SK-N-SH (cell line): ENCODE results near the gene NFIA. TPM values are rescaled to one million over a fixed set of nuclear protein-coding genes. Genes with fewer than 3 reads are reported as not detected.

Source experiments
- CTCF ChIA-PET: fragments of 300-600, 350-600 bp; formaldehyde crosslinking; extraction: SDS; loops from one replicate; lab custom pipeline; 2021; lab: Yijun Ruan, JAX
- POLR2A ChIA-PET: fragments of 350-600 bp; sonication (Branson Sonifier 250); formaldehyde crosslinking; extraction: SDS; loops from one replicate; lab custom pipeline; 2020; ENCODE audit warnings: antibody characterized with exemption, inconsistent platforms; lab: Yijun Ruan, JAX
- DNase-seq: peaks from one replicate; pipeline ENCODE4 v3.0.0; 2012
- H2AFZ ChIP-seq: fragments of 200-600 bp; sonication (generic); 2 replicates; pipeline ENCODE4 v1.8.1; 2016; ENCODE audit warnings: antibody characterized with exemption, mild to moderate bottlenecking, low read depth
- H3F3A ChIP-seq: fragments of 200-600 bp; sonication (generic); replicated peaks from 2 replicates; pipeline ENCODE3; 2016; ENCODE audit warnings: antibody characterized with exemption, mild to moderate bottlenecking; ENCODE audit not compliant: insufficient read depth
- H3K27ac ChIP-seq, 2 experiments: fragments of 200-500 bp in 1 of 2; fragments of 200-600 bp in 1 of 2; sonication (Bioruptor generic) in 1 of 2; sonication (generic), shearing (Covaris generic) in 1 of 2; 2 replicates each; pipeline versions ENCODE4 v1.5.1 to v1.6.1; 2014 to 2016; ENCODE audit warnings: low read depth in 2 of 2, inconsistent platforms in 1 of 2, low read length in 1 of 2, mild to moderate bottlenecking in 1 of 2, mixed read lengths in 1 of 2
- H3K27me3 ChIP-seq: fragments of 200-600 bp; sonication (generic), shearing (Covaris generic); 2 replicates; pipeline ENCODE4 v1.6.1; 2016; ENCODE audit warnings: mixed run types; ENCODE audit not compliant: insufficient read depth
- H3K36me3 ChIP-seq, 2 experiments: fragments of 200-500 bp in 1 of 2; fragments of 200-600 bp in 1 of 2; sonication (Bioruptor generic) in 1 of 2; sonication (generic) in 1 of 2; replicated peaks in 1 of 2; 2 replicates each; pipeline versions ENCODE3 to v1.5.1; 2014 to 2016; ENCODE audit warnings: low read length in 1 of 2, mild to moderate bottlenecking in 1 of 2; ENCODE audit not compliant: insufficient read depth in 2 of 2, control insufficient read depth in 1 of 2
- H3K4me1 ChIP-seq, 2 experiments: fragments of 200-500 bp in 1 of 2; fragments of 200-600 bp in 1 of 2; sonication (Bioruptor generic) in 1 of 2; sonication (generic), shearing (Covaris generic) in 1 of 2; 2 replicates each; pipeline versions ENCODE4 v1.5.1 to v1.6.1; 2014 to 2016; ENCODE audit warnings: low read depth in 1 of 2, low read length in 1 of 2, mixed run types in 1 of 2; ENCODE audit not compliant: insufficient read depth in 2 of 2, control insufficient read depth in 1 of 2
- H3K4me2 ChIP-seq: fragments of 200-600 bp; sonication (generic), shearing (Covaris generic); 2 replicates; pipeline ENCODE4 v1.6.1; 2017; ENCODE audit warnings: mixed run types
- H3K4me3 ChIP-seq, 2 experiments: fragments of 200-500 bp in 1 of 2; fragments of 200-600 bp in 1 of 2; sonication (Bioruptor generic) in 1 of 2; sonication (generic), shearing (Covaris generic) in 1 of 2; 2 replicates each; pipeline versions ENCODE4 v1.5.1 to v1.8.1; 2014 to 2016; ENCODE audit warnings: low read depth in 2 of 2, inconsistent platforms in 1 of 2, low read length in 1 of 2, mild to moderate bottlenecking in 1 of 2, mixed read lengths in 1 of 2, moderate library complexity in 1 of 2
- H3K79me2 ChIP-seq: fragments of 200-600 bp; sonication (generic); 2 replicates; pipeline ENCODE4 v1.8.1; 2017; ENCODE audit warnings: mild to moderate bottlenecking; ENCODE audit not compliant: insufficient read depth
- H3K9ac ChIP-seq: fragments of 200-600 bp; sonication (generic); 2 replicates; pipeline ENCODE4 v1.6.1; 2017; ENCODE audit warnings: mixed run types
- H3K9me2 ChIP-seq: fragments of 200-600 bp; sonication (generic); 2 replicates; pipeline ENCODE4 v1.6.1; 2017; ENCODE audit warnings: mixed run types
- H3K9me3 ChIP-seq: fragments of 200-600 bp; sonication (generic); 2 replicates; pipeline ENCODE4 v1.6.1; 2017; ENCODE audit warnings: mixed run types, mild to moderate bottlenecking, moderate library complexity
- H4K20me1 ChIP-seq: fragments of 200-600 bp; sonication (generic); 2 replicates; pipeline ENCODE4 v1.6.1; 2017; ENCODE audit warnings: mild to moderate bottlenecking, mixed run types; ENCODE audit not compliant: insufficient read depth
- EP300 ChIP-seq, 2 experiments: IDR thresholded peaks; 2 replicates each; pipeline versions ENCODE4 v1.4.0 to v1.6.1; 2012; ENCODE audit warnings: borderline replicate concordance in 1 of 2, low read depth in 1 of 2, low read length in 1 of 2
- FOXM1 ChIP-seq: IDR thresholded peaks from 2 replicates; pipeline ENCODE4 v1.4.0; 2012; ENCODE audit warnings: low read depth, mild to moderate bottlenecking
- GABPA ChIP-seq: IDR thresholded peaks from 2 replicates; pipeline ENCODE4 v1.4.0; 2012; ENCODE audit warnings: low read depth, mild to moderate bottlenecking
- MXI1 ChIP-seq: IDR thresholded peaks from 2 replicates; pipeline ENCODE4 v1.6.1; 2012; ENCODE audit warnings: mild to moderate bottlenecking, low read depth, low read length, improper control_type of control experiment
- NFIC ChIP-seq: IDR thresholded peaks from 2 replicates; pipeline ENCODE4 v1.4.0; 2012; ENCODE audit warnings: borderline replicate concordance
- NRF1 ChIP-seq: IDR thresholded peaks from 2 replicates; pipeline ENCODE4 v1.6.1; 2012; ENCODE audit warnings: low read depth, mild to moderate bottlenecking, low read length
- SIN3A ChIP-seq: IDR thresholded peaks from 2 replicates; pipeline ENCODE4 v1.6.1; 2012; ENCODE audit warnings: low read depth, mild to moderate bottlenecking, low read length, moderate library complexity, borderline replicate concordance
- SMC3 ChIP-seq: IDR thresholded peaks from 2 replicates; pipeline ENCODE4 v1.6.1; 2012; ENCODE audit warnings: low read depth, low read length, improper control_type of control experiment
- USF2 ChIP-seq: fragments of 150-350 bp; IDR thresholded peaks from 2 replicates; pipeline ENCODE4 v1.6.1; 2017; ENCODE audit warnings: antibody characterized with exemption, low read length, low read depth, borderline replicate concordance
- YY1 ChIP-seq: IDR thresholded peaks from 2 replicates; pipeline ENCODE4 v1.4.0; 2012; ENCODE audit warnings: low read depth, mild to moderate bottlenecking
- WGBS: methylation state at CpG from one replicate; pipeline ENCODE4 v1.1.6; 2017; ENCODE audit warnings: low lambda C conversion rate; 5-methylcytosine and 5-hydroxymethylcytosine counted together
- polyA plus RNA-seq, 3 experiments: library from polyadenylated mRNA; depleted of rRNA; stranded (reverse); fragments of >200 nt; gene quantifications; 2 replicates each; pipeline ENCODE4 v1.2.3, GENCODE V29; 2012
- TF ChIP-seq, protein P1 (sequence below): fragments of 200-600 bp; sonication (generic); IDR thresholded peaks from 2 replicates; pipeline ENCODE4 v1.6.1; 2017; ENCODE audit warnings: antibody characterized with exemption, mild to moderate bottlenecking, moderate library complexity

Gene NFIA
- polyA plus RNA-seq, 1 of the 3 experiments (the other 2 are of a cell fraction) = 3.3 TPM

DNA sequence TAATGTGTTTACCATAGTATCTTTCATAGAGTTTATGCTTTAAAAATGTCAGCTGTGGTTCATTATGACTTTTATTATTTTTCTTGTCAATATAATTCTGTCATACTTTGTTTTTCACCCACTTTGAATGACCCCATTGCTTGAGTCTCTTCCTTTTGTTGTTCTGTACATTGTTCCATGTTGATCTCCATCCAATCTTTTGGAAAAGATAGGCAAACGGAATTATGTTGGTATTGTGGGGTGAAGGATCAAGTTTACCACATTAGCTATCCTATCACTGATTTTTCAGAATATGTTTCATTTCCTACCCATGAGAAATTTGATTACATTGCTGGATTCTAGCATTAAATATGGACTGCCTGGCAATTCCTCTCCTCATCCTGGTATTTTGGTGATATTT, 196.6 kb downstream of the NFIA start:
- TF ChIP-seq, protein P1, sequence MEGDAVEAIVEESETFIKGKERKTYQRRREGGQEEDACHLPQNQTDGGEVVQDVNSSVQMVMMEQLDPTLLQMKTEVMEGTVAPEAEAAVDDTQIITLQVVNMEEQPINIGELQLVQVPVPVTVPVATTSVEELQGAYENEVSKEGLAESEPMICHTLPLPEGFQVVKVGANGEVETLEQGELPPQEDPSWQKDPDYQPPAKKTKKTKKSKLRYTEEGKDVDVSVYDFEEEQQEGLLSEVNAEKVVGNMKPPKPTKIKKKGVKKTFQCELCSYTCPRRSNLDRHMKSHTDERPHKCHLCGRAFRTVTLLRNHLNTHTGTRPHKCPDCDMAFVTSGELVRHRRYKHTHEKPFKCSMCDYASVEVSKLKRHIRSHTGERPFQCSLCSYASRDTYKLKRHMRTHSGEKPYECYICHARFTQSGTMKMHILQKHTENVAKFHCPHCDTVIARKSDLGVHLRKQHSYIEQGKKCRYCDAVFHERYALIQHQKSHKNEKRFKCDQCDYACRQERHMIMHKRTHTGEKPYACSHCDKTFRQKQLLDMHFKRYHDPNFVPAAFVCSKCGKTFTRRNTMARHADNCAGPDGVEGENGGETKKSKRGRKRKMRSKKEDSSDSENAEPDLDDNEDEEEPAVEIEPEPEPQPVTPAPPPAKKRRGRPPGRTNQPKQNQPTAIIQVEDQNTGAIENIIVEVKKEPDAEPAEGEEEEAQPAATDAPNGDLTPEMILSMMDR = no peak
- TF ChIP-seq SIN3A (no peak), SMC3 (no peak), NFIC (no peak), FOXM1 (no peak), MXI1 (no peak), GABPA (no peak)
- TF ChIP-seq, all 33 proteins: peak for 0
- Histone ChIP-seq H3K27me3 (no peaks in the 10 kb centered on the region), H3F3A (no peaks in the 10 kb centered on the region), H3K9me3 (no peaks in the 10 kb centered on the region), H3K79me2 (no peaks in the 10 kb centered on the region), H3K4me2 (no peak overlapping the region), H3K4me1 (peaks cover 0 to 5% of the 10 kb centered on the region in 2 experiments; a peak in 3 of 4 replicates), H4K20me1 (no peaks in the 10 kb centered on the region), H3K36me3 (no peaks in the 10 kb centered on the region), H2AFZ (no peak overlapping the region), H3K27ac (no peak overlapping the region), H3K9me2 (no peaks in the 10 kb centered on the region), H3K4me3 (no peak overlapping the region), H3K9ac (no peak overlapping the region)
- ChIA-PET CTCF (no interaction called here), POLR2A (no interaction called here)
- no peak for DNase-seq
- 85% methylated on average over 1 of the region's 1 CpG for WGBS

GRCh38 chr1:61279570-61279969, 197.2 kb downstream of the NFIA start:
- Histone ChIP-seq H3F3A (no peaks in the 10 kb centered on the region), H3K4me1 (peaks cover 0 to 9% of the 10 kb centered on the region in 2 experiments; a peak in 3 of 4 replicates), H3K9ac (no peak overlapping the region), H3K27me3 (no peaks in the 10 kb centered on the region), H3K9me2 (no peaks in the 10 kb centered on the region), H2AFZ (no peak overlapping the region), H3K4me2 (no peak overlapping the region), H3K9me3 (no peaks in the 10 kb centered on the region), H3K79me2 (no peaks in the 10 kb centered on the region), H3K4me3 (no peak overlapping the region), H3K36me3 (no peaks in the 10 kb centered on the region), H3K27ac (no peak overlapping the region), H4K20me1 (no peaks in the 10 kb centered on the region)
- ChIA-PET POLR2A (no interaction called here), CTCF (interaction anchor here (1.2 kb wide), 1 partner anchor 12 kb away, joined by 3 read pairs; no protein-coding TSS in a partner anchor)
- WGBS = 96% methylated on average over 4 of the region's 4 CpGs
- no peak for DNase-seq
- TF ChIP-seq NRF1 (no peak), YY1 (no peak), USF2 (no peak), EP300 (IDR thresholded peaks at IDR 0.05; ENCODE audit: borderline replicate concordance in 1 of 2, low read depth in 1 of 2, low read length in 1 of 2) (no peak)
